ENCODE measurements around the gene PALM2AKAP2. TPM values are rescaled to one million over a fixed set of nuclear protein-coding genes. Genes with fewer than 3 reads are reported as not detected.

PALM2AKAP2 gene
- total and polyA plus RNA-seq, 9 of the 15 experiments (the other 6 are each of a cell fraction or from before 2014, with no cell fraction given), result not detected

DNA sequence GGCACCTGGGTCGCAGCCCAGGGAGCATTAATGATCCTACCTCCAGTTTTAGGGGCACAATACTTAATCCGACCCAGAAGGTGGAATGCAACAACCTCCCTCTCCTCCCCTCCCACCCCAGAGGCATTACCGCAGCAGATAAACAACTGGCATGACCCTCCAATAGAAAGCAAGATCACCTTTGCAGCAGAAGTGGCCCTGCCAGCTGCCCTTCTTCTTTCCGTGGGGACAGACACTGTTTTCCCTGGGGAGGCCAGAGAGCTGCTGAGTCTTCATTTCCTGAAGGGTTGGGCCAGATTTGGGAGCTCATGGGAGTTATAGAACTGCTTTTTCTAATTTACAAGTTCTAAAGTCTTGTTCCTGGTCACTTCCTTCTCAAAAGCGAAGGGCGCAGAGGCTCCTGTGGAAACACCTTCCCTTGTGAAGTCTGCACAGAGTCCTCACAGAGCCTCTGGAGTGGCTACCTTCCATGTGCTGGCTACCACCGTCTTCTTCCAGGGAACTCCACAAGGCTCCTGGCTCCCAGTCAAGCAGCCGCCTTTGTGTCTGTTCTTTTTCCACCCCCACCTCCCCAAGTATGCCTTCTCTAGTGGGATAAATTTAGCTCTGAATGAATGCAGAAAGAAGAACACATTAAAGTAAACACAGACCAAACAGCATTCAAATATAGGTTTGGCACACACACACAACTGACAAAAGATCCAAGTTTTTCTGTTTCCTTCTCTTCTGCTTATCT, 8.0 kb upstream of the PALM2AKAP2 start:
- BruUV-seq (replicated peaks), result no TSS peak
- no peaks in the 10 kb centered on the region for H3K4me1 ChIP-seq (replicated peaks in 1 of 2; ENCODE audit: control insufficient read depth in 2 of 2, insufficient read depth in 2 of 2, low read length in 2 of 2)
- H3K9me3 ChIP-seq (replicated peaks; ENCODE audit: control insufficient read depth, insufficient read depth, low read depth, low read length), result no peaks in the 10 kb centered on the region
- intact Hi-C loops (cut with micrococcal nuclease), result no loop called here
- H3K27me3 ChIP-seq (ENCODE audit: control insufficient read depth in 2 of 2, insufficient read depth in 2 of 2, low read length in 2 of 2), result no peaks in the 10 kb centered on the region
- DNase-seq (ENCODE audit: extremely low read depth in 1 of 4, low spot score in 3 of 4) (no peak), ATAC-seq (no peak), FAIRE-seq (no peak)
- H3K4me2 ChIP-seq (ENCODE audit: insufficient read depth, low read length), result no peak overlapping the region
- H3K9ac ChIP-seq (ENCODE audit: insufficient read depth in 1 of 2, low read depth in 2 of 2, low read length in 2 of 2), result no peak overlapping the region
- CTCF ChIA-PET (ENCODE audit: low intra/inter-chr PET ratio), result no interaction called here
- H3K27ac ChIP-seq (ENCODE audit: extremely low read depth, low read depth, low read length), result no peak overlapping the region
- no peak overlapping the region for H3K4me3 ChIP-seq
- in situ Hi-C loops (cut with MboI), result no loop called here
- 0% methylated on average over 8 of the region's 8 CpGs for WGBS (ENCODE audit: insufficient coverage, low coverage, missing lambda C conversion rate)
- H3K79me2 ChIP-seq (ENCODE audit: control insufficient read depth, insufficient read depth, low read length), result no peaks in the 10 kb centered on the region
- H3K36me3 ChIP-seq (ENCODE audit: control insufficient read depth, insufficient read depth, low read length), result no peaks in the 10 kb centered on the region
- no peaks in the 10 kb centered on the region for H3K9me1 ChIP-seq (ENCODE audit: control insufficient read depth, insufficient read depth, low read length)
- TF ChIP-seq ZNF282 (CRISPR knock-in tag; IDR thresholded peaks at IDR 0.05) (no peak), ZBTB8A (IDR thresholded peaks at IDR 0.05; ENCODE audit: partially characterized antibody) (no peak), MTA2 (IDR thresholded peaks at IDR 0.05; ENCODE audit: low read depth) (no peak), CAMTA2 (CRISPR knock-in tag; conservative IDR thresholded peaks at IDR 0.05) (no peak), ZNF134 (CRISPR knock-in tag; conservative IDR thresholded peaks at IDR 0.05) (no peak), ZC3H4 (CRISPR knock-in tag; IDR thresholded peaks at IDR 0.05; ENCODE audit: borderline replicate concordance) (no peak), PTTG1 (tag; IDR thresholded peaks at IDR 0.05; ENCODE audit: low read depth) (no peak), SMC3 (conservative IDR thresholded peaks at IDR 0.05; ENCODE audit: insufficient read depth, low read depth, low read length) (no peak), ILK (tag; IDR thresholded peaks at IDR 0.05; ENCODE audit: borderline replicate concordance, low read depth) (no peak), NFATC3 (IDR thresholded peaks at IDR 0.05) (no peak), RBM25 (IDR thresholded peaks at IDR 0.05; ENCODE audit: low read depth, low read length, severe bottlenecking) (no peak), BMI1 (IDR thresholded peaks at IDR 0.05; ENCODE audit: low read length) (no peak), LCOR (CRISPR knock-in tag; IDR thresholded peaks at IDR 0.05) (no peak), FOXJ2 (tag; IDR thresholded peaks at IDR 0.05) (no peak), NEUROD1 (IDR thresholded peaks at IDR 0.05; ENCODE audit: borderline replicate concordance, low read depth, low read length, partially characterized antibody) (no peak), ETV1 (tag; conservative IDR thresholded peaks at IDR 0.05; ENCODE audit: low read depth) (no peak)
- TF ChIP-seq, protein P1, sequence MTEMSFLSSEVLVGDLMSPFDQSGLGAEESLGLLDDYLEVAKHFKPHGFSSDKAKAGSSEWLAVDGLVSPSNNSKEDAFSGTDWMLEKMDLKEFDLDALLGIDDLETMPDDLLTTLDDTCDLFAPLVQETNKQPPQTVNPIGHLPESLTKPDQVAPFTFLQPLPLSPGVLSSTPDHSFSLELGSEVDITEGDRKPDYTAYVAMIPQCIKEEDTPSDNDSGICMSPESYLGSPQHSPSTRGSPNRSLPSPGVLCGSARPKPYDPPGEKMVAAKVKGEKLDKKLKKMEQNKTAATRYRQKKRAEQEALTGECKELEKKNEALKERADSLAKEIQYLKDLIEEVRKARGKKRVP (CRISPR knock-in tag; IDR thresholded peaks at IDR 0.05), result no peak
- TF ChIP-seq, protein P2, sequence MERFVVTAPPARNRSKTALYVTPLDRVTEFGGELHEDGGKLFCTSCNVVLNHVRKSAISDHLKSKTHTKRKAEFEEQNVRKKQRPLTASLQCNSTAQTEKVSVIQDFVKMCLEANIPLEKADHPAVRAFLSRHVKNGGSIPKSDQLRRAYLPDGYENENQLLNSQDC (CRISPR knock-in tag; IDR thresholded peaks at IDR 0.05), result no peak
- TF ChIP-seq, protein P3, sequence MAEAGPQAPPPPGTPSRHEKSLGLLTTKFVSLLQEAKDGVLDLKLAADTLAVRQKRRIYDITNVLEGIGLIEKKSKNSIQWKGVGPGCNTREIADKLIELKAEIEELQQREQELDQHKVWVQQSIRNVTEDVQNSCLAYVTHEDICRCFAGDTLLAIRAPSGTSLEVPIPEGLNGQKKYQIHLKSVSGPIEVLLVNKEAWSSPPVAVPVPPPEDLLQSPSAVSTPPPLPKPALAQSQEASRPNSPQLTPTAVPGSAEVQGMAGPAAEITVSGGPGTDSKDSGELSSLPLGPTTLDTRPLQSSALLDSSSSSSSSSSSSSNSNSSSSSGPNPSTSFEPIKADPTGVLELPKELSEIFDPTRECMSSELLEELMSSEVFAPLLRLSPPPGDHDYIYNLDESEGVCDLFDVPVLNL (CRISPR knock-in tag; IDR thresholded peaks at IDR 0.05; ENCODE audit: low read depth), result no peak
- H2AFZ ChIP-seq (ENCODE audit: low read depth, low read length), result no peak overlapping the region
- H4K20me1 ChIP-seq (replicated peaks; ENCODE audit: control insufficient read depth, insufficient read depth, low read length), result no peaks in the 10 kb centered on the region
- POLR2A ChIA-PET, result no interaction called here

All from K562 (cell line).